Measurements from ENCODE around the gene NOSIP. TPM values are rescaled to one million over a fixed set of nuclear protein-coding genes. Genes with fewer than 3 reads are reported as not detected.
"Not testable (repeated sequence)": the region's sequence is repeated elsewhere in the genome, so short reads cannot be mapped to it uniquely, and the experiment has no call there.

The NOSIP gene
- 56.3 and 62.0 TPM in 2 replicates for total RNA-seq (ENCODE audit: low replicate concordance)
- long read RNA-seq, transcript NOSIP-204 (9 exons, 1,005 nt), result major isoform, 33 of 46 reads
- long read RNA-seq, partial matches to known transcripts, result 3 of 46 reads
- long read RNA-seq, other reads (novel, unspliced or antisense), result 5 of 46 reads

DNA sequence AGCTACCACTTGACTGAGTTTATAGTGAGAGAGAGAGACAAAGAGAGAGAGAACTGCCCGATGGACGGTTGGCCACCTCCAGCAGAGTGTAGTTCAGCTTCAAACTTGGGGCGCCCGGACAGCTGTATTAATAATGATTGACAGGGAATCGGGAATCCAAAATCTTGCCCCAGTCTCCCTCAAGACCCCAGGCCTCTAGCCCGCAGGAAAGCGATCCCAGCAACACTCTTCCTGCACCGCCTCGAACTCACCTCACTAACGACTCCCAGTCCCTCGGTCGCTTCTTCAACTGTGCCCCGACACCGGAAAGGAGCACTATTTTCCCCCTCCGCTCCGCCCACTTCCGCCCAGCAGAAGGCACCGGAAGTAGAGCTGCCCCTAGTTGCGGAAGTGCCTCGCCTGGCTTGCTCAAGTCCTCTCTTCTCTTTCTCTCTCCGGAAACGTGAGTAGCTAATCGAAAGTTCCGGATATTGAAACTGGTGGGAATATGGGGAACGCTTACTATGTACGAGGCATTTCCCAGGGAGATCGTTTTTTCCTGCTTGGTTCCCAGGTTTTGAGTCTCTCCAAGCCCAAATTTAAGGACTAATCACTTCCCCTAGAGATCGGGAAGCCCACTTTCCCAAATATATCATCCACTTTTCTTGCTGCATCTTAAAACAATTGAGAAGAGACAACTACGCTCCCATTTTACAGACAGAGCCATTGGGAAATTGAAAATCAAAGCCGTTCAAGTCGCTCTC is at the start of gene NOSIP:
NOSIP (minus strand) TSS at position 293 of the 743 bp plus-strand sequence. CDS start 19,865 bp downstream, outside the sequence.
- H3K9me3 Mint-ChIP-seq, result no peaks in the 10 kb centered on the region
- peak within 1 kb of the TSS; percentile 96 for H3K4me3 Mint-ChIP-seq
- H3K36me3 Mint-ChIP-seq, result no peaks in the 10 kb centered on the region
- H3K27me3 Mint-ChIP-seq, result no peaks in the 10 kb centered on the region
- H3K27ac Mint-ChIP-seq, result peak within 1 kb of the TSS; percentile 85
- H3K4me1 Mint-ChIP-seq (ENCODE audit: unreplicated experiment), result peaks cover 23% of the 10 kb centered on the region
- TF ChIP-seq, protein P1, sequence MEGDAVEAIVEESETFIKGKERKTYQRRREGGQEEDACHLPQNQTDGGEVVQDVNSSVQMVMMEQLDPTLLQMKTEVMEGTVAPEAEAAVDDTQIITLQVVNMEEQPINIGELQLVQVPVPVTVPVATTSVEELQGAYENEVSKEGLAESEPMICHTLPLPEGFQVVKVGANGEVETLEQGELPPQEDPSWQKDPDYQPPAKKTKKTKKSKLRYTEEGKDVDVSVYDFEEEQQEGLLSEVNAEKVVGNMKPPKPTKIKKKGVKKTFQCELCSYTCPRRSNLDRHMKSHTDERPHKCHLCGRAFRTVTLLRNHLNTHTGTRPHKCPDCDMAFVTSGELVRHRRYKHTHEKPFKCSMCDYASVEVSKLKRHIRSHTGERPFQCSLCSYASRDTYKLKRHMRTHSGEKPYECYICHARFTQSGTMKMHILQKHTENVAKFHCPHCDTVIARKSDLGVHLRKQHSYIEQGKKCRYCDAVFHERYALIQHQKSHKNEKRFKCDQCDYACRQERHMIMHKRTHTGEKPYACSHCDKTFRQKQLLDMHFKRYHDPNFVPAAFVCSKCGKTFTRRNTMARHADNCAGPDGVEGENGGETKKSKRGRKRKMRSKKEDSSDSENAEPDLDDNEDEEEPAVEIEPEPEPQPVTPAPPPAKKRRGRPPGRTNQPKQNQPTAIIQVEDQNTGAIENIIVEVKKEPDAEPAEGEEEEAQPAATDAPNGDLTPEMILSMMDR (conservative IDR thresholded peaks at IDR 0.05), result no peak
- peak; percentile 94 for DNase-seq (ENCODE audit: extremely low spot score, unreplicated experiment)

DNA sequence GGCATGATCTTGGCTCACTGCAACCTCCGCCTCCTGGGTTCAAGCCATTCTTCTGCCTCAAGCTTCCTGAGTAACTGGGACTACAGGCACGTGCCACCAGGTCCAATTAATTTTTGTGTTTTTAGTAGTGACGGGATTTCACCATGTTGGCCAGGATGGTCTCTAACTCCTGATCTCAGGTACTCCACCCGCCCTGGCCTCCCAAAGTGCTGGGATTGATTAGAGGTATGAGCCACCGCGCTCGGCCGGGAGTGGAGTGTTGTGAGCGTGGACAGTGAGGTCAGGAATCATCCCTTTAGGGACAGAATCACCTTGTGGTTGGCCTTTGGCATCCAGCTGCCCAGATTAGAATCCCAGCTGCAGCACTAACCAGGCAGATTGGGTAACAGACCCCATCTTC is 49.3 kb upstream of the NOSIP start:
- H3K27ac Mint-ChIP-seq, result no peak overlapping the region
- no peaks in the 10 kb centered on the region for H3K27me3 Mint-ChIP-seq
- no peaks in the 10 kb centered on the region for H3K9me3 Mint-ChIP-seq
- DNase-seq (ENCODE audit: extremely low spot score, unreplicated experiment), result no peak
- no peak overlapping the region for H3K4me3 Mint-ChIP-seq
- peaks cover 6% of the 10 kb centered on the region for H3K4me1 Mint-ChIP-seq (ENCODE audit: unreplicated experiment)
- TF ChIP-seq, protein P1 (conservative IDR thresholded peaks at IDR 0.05), result no peak
- no peaks in the 10 kb centered on the region for H3K36me3 Mint-ChIP-seq

GRCh38 chr19:49626226-49626625 is 45.9 kb upstream of the NOSIP start:
- Mint-ChIP-seq H3K27me3 (no peaks in the 10 kb centered on the region), H3K4me1 (ENCODE audit: unreplicated experiment) (peaks cover 6% of the 10 kb centered on the region), H3K36me3 (peaks cover 13% of the 10 kb centered on the region), H3K9me3 (no peaks in the 10 kb centered on the region), H3K27ac (no peak overlapping the region), H3K4me3 (no peak overlapping the region)
- TF ChIP-seq, protein P1 (conservative IDR thresholded peaks at IDR 0.05), result no peak
- DNase-seq (ENCODE audit: extremely low spot score, unreplicated experiment), result no peak

DNA sequence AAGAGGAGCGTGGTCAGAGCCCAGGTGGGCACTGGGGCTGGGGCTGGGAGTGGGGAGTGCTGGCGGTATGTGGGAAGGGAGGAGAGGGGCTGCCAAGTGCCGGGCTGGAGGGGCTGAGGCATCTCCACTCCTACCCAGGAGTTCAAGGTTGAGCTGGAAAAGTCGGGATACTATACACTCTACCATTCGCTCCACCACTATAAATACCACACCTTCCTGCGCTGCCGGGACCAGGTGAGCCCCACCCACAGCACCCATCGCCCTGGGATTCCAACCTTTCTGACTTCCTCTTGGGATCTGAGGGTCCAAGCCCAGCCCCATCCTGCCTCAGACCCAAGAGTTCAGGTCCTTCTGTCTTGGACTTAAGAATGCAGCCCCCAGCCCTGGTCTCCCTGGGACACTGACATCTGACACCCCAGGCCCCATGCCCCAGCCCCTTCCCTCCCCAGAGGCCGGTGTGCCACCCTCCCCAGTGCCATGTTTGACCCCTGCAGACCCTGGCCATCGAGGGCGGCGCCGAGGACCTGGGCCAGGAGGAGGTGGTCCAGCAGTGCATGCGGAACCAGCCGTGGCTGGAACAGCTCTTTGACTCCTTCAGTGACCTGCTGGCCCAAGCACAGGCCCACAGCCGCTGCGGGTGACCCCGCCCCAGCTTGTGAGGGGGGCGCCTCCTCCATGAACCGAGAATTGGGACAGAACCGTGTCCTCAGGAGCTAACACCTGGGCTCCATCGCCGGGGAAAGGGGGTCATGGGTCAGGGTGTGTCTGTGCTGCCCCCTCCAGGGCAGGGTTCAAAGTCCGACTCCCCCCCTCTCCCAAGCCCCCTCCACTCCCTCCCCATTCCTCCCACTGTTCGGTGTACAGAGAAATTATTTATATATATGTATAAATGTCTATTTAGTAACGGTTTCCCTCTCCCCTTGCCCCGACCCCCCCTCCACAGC is 44.9 kb upstream of the NOSIP start:
- TF ChIP-seq, protein P1 (conservative IDR thresholded peaks at IDR 0.05), result no peak

DNA sequence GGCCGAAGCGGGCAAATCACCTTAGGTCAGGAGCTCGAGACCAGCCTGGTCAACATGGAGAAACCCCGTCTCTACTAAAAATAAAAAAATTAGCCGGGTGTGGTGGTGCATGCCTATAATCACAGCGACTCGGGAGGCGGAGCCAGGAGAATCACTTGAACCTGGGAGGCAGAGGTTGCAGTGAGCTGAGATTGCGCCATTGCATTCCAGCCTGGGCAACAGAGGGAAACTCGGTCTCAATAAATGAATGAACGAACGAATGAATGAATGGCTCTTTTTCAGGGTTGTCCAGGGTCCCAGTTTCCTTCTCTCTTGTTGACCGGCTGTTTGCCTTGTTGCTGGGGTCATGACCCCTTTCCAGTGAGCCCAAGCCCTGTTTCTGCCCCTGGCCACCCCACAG is 37.5 kb upstream of the NOSIP start:
- H3K27me3 Mint-ChIP-seq; H3K4me3 Mint-ChIP-seq; DNase-seq (ENCODE audit: extremely low spot score, unreplicated experiment); H3K9me3 Mint-ChIP-seq; H3K4me1 Mint-ChIP-seq (ENCODE audit: unreplicated experiment); H3K27ac Mint-ChIP-seq: not testable (repeated sequence)
- peaks cover 18% of the 10 kb centered on the region for H3K36me3 Mint-ChIP-seq

More for the DNA sequence above, 44.9 kb upstream of the NOSIP start:
- no peak for DNase-seq (ENCODE audit: extremely low spot score, unreplicated experiment)
- peaks cover 13% of the 10 kb centered on the region for H3K36me3 Mint-ChIP-seq
- H3K27ac Mint-ChIP-seq, result no peak overlapping the region
- H3K4me3 Mint-ChIP-seq, result no peak overlapping the region
- no peaks in the 10 kb centered on the region for H3K4me1 Mint-ChIP-seq (ENCODE audit: unreplicated experiment)
- H3K27me3 Mint-ChIP-seq, result no peaks in the 10 kb centered on the region
- no peaks in the 10 kb centered on the region for H3K9me3 Mint-ChIP-seq
